HK-2 (cell line): Measurements from ENCODE around the gene UBTD1.

Source experiments
- DNase-seq: peaks from one replicate; pipeline ENCODE4 v3.0.0-alpha.2; 2018; ENCODE audit not compliant: unreplicated experiment

The UBTD1 gene

DNA sequence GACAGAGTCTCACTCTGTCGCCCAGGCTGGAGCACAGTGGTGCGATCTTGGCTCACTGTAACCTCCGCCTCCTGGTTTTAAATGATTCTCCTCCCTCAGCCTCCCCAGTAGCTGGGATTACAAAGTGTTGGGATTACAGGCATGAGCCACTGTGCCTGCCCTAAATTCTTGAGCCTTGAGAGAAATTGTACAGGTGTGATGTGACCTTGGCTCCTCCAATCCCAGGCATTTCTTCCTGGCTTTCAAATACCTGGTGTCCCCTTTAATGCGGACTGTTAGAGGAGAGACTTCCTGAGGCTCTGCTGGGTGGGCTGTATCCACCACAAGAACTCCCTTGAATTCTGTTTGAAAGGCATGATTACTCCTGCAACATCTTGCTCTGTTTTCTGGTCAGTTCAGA lies 119.6 kb downstream of the UBTD1 start:
- DNase-seq, result no peak

DNA sequence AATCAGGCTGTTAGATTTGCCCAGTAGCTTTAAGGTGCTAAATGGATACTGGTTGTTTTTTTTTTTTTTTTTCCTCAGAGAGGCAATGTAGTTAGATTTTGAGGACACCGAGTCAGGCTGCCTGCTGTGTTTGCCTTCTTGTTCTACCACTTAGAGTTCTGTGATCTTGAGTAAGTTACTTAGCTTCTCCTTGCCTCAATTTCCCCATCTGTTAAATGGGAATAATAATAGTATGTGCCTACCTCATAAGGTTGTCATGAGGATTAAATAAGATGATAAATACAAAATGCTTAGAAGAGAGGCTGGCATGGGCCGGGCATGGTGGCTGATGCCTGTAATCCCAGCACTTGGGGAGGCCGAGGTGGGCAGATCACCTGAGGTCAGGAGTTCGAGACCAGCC lies 120.0 kb downstream of the UBTD1 start:
- DNase-seq, result no peak
